Panc1 (cell line): ENCODE measurements around the gene SYT13. TPM values are rescaled to one million over a fixed set of nuclear protein-coding genes. Genes with fewer than 3 reads are reported as not detected.

Experiments used
- ATAC-seq: fragments of 200-7000 bp; cut with Tn5 transposase; 2 replicates; pipeline ENCODE4 v1.9.1; 2020; ENCODE audit warnings: mild to moderate bottlenecking, moderate library complexity
- BruUV-seq: library from RNA; stranded (reverse); fragments of 400-500 nt; replicated peaks from 2 replicates; lab custom pipeline; 2021; lab: Mats Ljungman, UMichigan
- CTCF ChIA-PET: fragments of 300-600 bp; sonication (Branson Sonifier 250); formaldehyde crosslinking; loops from one replicate; lab custom pipeline; 2022; ENCODE audit warnings: antibody characterized with exemption; lab: Charles Lee
- POLR2A ChIA-PET: fragments of 300-600 bp; sonication (Branson Sonifier 250); formaldehyde crosslinking; loops from one replicate; lab custom pipeline; 2022; ENCODE audit warnings: antibody characterized with exemption; lab: Charles Lee
- DNase-seq: peaks from one replicate; pipeline ENCODE4 v3.0.0-alpha.2; 2010; ENCODE audit warnings: low read depth, low spot score
- H3K27ac ChIP-seq: 2 replicates; pipeline ENCODE4 v1.5.1; 2011; ENCODE audit warnings: mild to moderate bottlenecking, low read length, inconsistent platforms
- H3K27me3 ChIP-seq: fragments of 200-500 bp; sonication (Bioruptor generic); 2 replicates; pipeline ENCODE4 v1.6.0; 2014; ENCODE audit warnings: low read length, inconsistent platforms; ENCODE audit not compliant: control insufficient read depth, insufficient read depth
- H3K36me3 ChIP-seq: fragments of 200-500 bp; sonication (Bioruptor generic); 2 replicates; pipeline ENCODE4 v1.5.1; 2014; ENCODE audit warnings: inconsistent platforms, mild to moderate bottlenecking, low read length, moderate library complexity; ENCODE audit not compliant: control insufficient read depth, insufficient read depth
- H3K4me1 ChIP-seq: 2 replicates; pipeline ENCODE4 v1.5.1; 2011; ENCODE audit warnings: inconsistent platforms, mild to moderate bottlenecking, low read length, moderate library complexity; ENCODE audit not compliant: control insufficient read depth, insufficient read depth
- H3K4me3 ChIP-seq, 2 experiments: 2 replicates each; pipeline ENCODE4 v1.5.1; 2011 to 2012; ENCODE audit warnings: low read depth in 2 of 2, low read length in 2 of 2, mild to moderate bottlenecking in 2 of 2, inconsistent platforms in 1 of 2, moderate library complexity in 1 of 2
- H3K9me3 ChIP-seq: fragments of 200-500 bp; sonication (Bioruptor generic); 2 replicates; pipeline ENCODE4 v1.5.1; 2014; ENCODE audit warnings: low read depth, mild to moderate bottlenecking, inconsistent platforms, low read length, moderate library complexity; ENCODE audit not compliant: control insufficient read depth, insufficient read depth
- POLR2AphosphoS5 ChIP-seq: IDR thresholded peaks from 2 replicates; pipeline ENCODE4 v1.6.1; 2012; ENCODE audit warnings: mild to moderate bottlenecking, low read depth, low read length, moderate library complexity
- REST ChIP-seq, 2 experiments: IDR thresholded peaks; 2 replicates each; pipeline ENCODE4 v1.6.1; 2011 to 2012; ENCODE audit warnings: low read depth in 2 of 2, control low read depth in 1 of 2, low read length in 1 of 2, mild to moderate bottlenecking in 1 of 2, moderate library complexity in 1 of 2; ENCODE audit not compliant: insufficient read depth in 1 of 2
- SIN3A ChIP-seq: IDR thresholded peaks from 2 replicates; pipeline ENCODE4 v1.6.1; 2012; ENCODE audit warnings: low read depth, mild to moderate bottlenecking, low read length, moderate library complexity, borderline replicate concordance; ENCODE audit not compliant: insufficient read depth
- TCF7L2 ChIP-seq: IDR thresholded peaks from 2 replicates; pipeline ENCODE4 v1.6.1; 2011; ENCODE audit warnings: mild to moderate bottlenecking, low read depth, low read length, inconsistent platforms
- in situ Hi-C: cut with HindIII; loops from 2 replicates; pipeline ENCODE4 v1.10.0; 2016; ENCODE audit warnings: low sequenced_read_pairs, low pct_unique_long_range_greater_than_20kb
- intact Hi-C: fragments of 100-400 bp; cut with micrococcal nuclease; formaldehyde crosslinking; loops from one replicate; pipeline ENCODE4 v1.10.0; 2022; ENCODE audit not compliant: unreplicated experiment
- total RNA-seq: library from RNA; stranded (reverse); gene quantifications from one replicate; pipeline ENCODE4 v1.2.1, GENCODE V29; 2021; ENCODE audit not compliant: unreplicated experiment
- TF ChIP-seq, protein P1 (sequence below): fragments of 450-650 bp; IDR thresholded peaks from 2 replicates; pipeline ENCODE4 v1.5.1; 2017; ENCODE audit warnings: mild to moderate bottlenecking

SYT13 gene
- total RNA-seq, 1 experiment from 2014 or later: 0.13 TPM

- Histone ChIP-seq H3K27me3 (peaks cover 2% of the 10 kb centered on the region; the same call in 1 of the 2 replicates), H3K36me3 (no peaks in the 10 kb centered on the region), H3K4me1 (no peaks in the 10 kb centered on the region), H3K27ac (no peak overlapping the region), H3K9me3 (no peaks in the 10 kb centered on the region), H3K4me3 (no peak overlapping the region)
- POLR2A ChIA-PET: no interaction called here
- ATAC-seq (no peak), DNase-seq (no peak)
- CTCF ChIA-PET: no interaction called here
- in situ Hi-C loops (no loop called here), intact Hi-C loops (loop anchor here (2.0 kb wide), 1 partner anchor 39 kb away; no protein-coding TSS in a partner anchor)
- no peak for TF ChIP-seq TCF7L2
- TF ChIP-seq POLR2AphosphoS5: no peak
- TF ChIP-seq, protein P1, sequence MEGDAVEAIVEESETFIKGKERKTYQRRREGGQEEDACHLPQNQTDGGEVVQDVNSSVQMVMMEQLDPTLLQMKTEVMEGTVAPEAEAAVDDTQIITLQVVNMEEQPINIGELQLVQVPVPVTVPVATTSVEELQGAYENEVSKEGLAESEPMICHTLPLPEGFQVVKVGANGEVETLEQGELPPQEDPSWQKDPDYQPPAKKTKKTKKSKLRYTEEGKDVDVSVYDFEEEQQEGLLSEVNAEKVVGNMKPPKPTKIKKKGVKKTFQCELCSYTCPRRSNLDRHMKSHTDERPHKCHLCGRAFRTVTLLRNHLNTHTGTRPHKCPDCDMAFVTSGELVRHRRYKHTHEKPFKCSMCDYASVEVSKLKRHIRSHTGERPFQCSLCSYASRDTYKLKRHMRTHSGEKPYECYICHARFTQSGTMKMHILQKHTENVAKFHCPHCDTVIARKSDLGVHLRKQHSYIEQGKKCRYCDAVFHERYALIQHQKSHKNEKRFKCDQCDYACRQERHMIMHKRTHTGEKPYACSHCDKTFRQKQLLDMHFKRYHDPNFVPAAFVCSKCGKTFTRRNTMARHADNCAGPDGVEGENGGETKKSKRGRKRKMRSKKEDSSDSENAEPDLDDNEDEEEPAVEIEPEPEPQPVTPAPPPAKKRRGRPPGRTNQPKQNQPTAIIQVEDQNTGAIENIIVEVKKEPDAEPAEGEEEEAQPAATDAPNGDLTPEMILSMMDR: no peak
- TF ChIP-seq REST (IDR thresholded peaks at IDR 0.05; ENCODE audit: insufficient read depth in 1 of 2, low read depth in 2 of 2, low read length in 1 of 2): no peak
- no peak for TF ChIP-seq SIN3A
- no TSS peak for BruUV-seq
Observed at GRCh38 chr11:45253640-45254039, 32.5 kb downstream of the SYT13 start.

DNA sequence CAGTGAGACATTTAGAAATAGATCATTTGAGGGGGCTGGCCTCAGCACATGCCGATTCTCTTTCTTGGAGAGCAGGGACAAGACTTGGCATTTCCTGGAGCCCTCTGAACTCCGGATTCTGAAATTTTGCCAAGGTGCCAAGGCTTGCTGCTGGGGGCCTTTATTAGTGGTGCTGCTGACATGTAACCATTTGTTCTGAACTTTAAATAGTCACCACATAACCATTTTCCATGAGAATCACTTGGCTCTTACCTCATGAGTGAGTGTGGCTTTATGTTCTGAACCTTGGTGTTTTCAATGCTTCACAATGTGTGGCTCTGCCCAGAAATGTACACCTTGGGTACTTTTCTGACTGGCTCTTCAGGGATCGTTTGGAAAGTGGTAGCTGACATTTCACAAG, 33.3 kb downstream of the SYT13 start:
- in situ Hi-C loops: no loop called here
- ATAC-seq: no peak
- H3K9me3 ChIP-seq: no peaks in the 10 kb centered on the region
- no peak overlapping the region for H3K27ac ChIP-seq
- intact Hi-C loops: loop anchor here (2.0 kb wide), 1 partner anchor 40 kb away; no protein-coding TSS in a partner anchor
- ChIA-PET POLR2A (no interaction called here), CTCF (interaction anchor here (0.6 kb wide), 1 partner anchor 245 kb away, joined by 3 read pairs; no protein-coding TSS in a partner anchor)
- H3K27me3 ChIP-seq: peaks cover 2% of the 10 kb centered on the region; the same call in 1 of the 2 replicates
- no peaks in the 10 kb centered on the region for H3K36me3 ChIP-seq
- no peak for DNase-seq
- H3K4me3 ChIP-seq: no peak overlapping the region
- TF ChIP-seq POLR2AphosphoS5 (no peak), SIN3A (no peak), REST (IDR thresholded peaks at IDR 0.05; ENCODE audit: insufficient read depth in 1 of 2, low read depth in 2 of 2, low read length in 1 of 2) (no peak), TCF7L2 (no peak)
- TF ChIP-seq, protein P1: no peak
- no TSS peak for BruUV-seq
- H3K4me1 ChIP-seq: no peaks in the 10 kb centered on the region
